HG03175 (cell line): ENCODE results near the gene RANGAP1.

Source experiments
- ATAC-seq: cut with Tn5 transposase; IDR thresholded peaks from one replicate; pipeline ENCODE4 v1.9.1; 2021; ENCODE audit warnings: mild to moderate bottlenecking, moderate library complexity; ENCODE audit not compliant: unreplicated experiment

The RANGAP1 gene

GRCh38 chr22:41238570-41239442 is 47.2 kb downstream of the RANGAP1 start:
- ATAC-seq, result no peak

GRCh38 chr22:41237707-41238569 is 48.0 kb downstream of the RANGAP1 start:
- peak; percentile 67 for ATAC-seq

- no peak for ATAC-seq
Measured at GRCh38 chr22:41237036-41237706, 48.8 kb downstream of the RANGAP1 start.

- ATAC-seq, result no peak
Measured at GRCh38 chr22:41234815-41235695, 50.9 kb downstream of the RANGAP1 start.

GRCh38 chr22:41231369-41231768 is 54.6 kb downstream of the RANGAP1 start:
- ATAC-seq, result no peak

- ATAC-seq, result no peak
Measured at GRCh38 chr22:41230401-41230785, 55.6 kb downstream of the RANGAP1 start.

GRCh38 chr22:41229730-41230400 is 56.1 kb downstream of the RANGAP1 start:
- ATAC-seq, result no peak

GRCh38 chr22:41229215-41229614 is 56.8 kb downstream of the RANGAP1 start:
- ATAC-seq, result no peak

GRCh38 chr22:41226723-41227655 is 59.0 kb downstream of the RANGAP1 start:
- ATAC-seq, result no peak

GRCh38 chr22:41223535-41223934 is 62.5 kb downstream of the RANGAP1 start:
- no peak for ATAC-seq

- no peak for ATAC-seq
Measured at GRCh38 chr22:41222846-41223507, 63.0 kb downstream of the RANGAP1 start.

- ATAC-seq, result no peak
Measured at GRCh38 chr22:41217553-41218157, 68.3 kb downstream of the RANGAP1 start.

- no peak for ATAC-seq
Measured at GRCh38 chr22:41216984-41217383, 69.0 kb downstream of the RANGAP1 start.

- ATAC-seq, result no peak
Measured at GRCh38 chr22:41215926-41216325, 70.1 kb downstream of the RANGAP1 start.

- ATAC-seq, result no peak
Measured at GRCh38 chr22:41215409-41215808, 70.6 kb downstream of the RANGAP1 start.

- ATAC-seq, result no peak
Measured at GRCh38 chr22:41206719-41207118, 79.3 kb downstream of the RANGAP1 start.

GRCh38 chr22:41204992-41205900 is 80.7 kb downstream of the RANGAP1 start, which contains the start of gene L3MBTL2:
TSS of gene L3MBTL2 (plus strand) at chr22:41205312. CDS start at chr22:41205363, 51 bp downstream.
- peak; percentile 97 for ATAC-seq
